22Rv1 (cell line): Measurements from ENCODE around the gene UVRAG.

Experiments
- CTCF ChIP-seq: fragments of 450-650 bp; IDR thresholded peaks from 2 replicates; pipeline ENCODE4 v1.5.1; 2017; ENCODE audit warnings: mild to moderate bottlenecking
- ZFX ChIP-seq: fragments of 450-650 bp; IDR thresholded peaks from 2 replicates; pipeline ENCODE4 v1.6.1; 2017; ENCODE audit warnings: antibody characterized with exemption, borderline replicate concordance

DNA sequence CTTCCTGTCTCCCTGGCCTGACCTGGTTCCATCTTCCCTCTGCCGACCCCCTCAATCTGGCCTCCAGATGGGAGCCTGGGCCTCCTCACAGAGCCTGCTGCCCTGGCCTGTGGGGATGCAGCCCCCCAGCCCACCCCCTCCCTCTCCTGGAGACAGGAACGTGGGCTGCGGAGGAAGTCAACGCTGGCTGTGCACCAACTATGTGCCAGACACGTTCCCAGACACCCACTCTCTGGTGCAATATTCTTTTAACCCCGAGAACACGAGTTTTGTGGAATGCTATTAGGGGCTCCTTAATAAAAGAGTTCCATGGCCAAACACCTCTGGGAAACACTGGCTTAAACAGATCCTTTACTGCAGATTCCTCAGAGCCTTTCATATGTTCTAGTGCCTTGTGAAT lies 375.4 kb downstream of the UVRAG start:
- TF ChIP-seq CTCF (no peak), ZFX (no peak)
